Astrocyte (in vitro differentiated cells and primary cell): ENCODE measurements around the gene FBP1.

Source experiments
- EZH2 ChIP-seq: IDR thresholded peaks from 2 replicates; pipeline ENCODE4 v1.6.1; 2012; ENCODE audit warnings: mild to moderate bottlenecking, low read length, inconsistent platforms; ENCODE audit not compliant: insufficient read depth
- TF ChIP-seq, protein P1 (sequence below): IDR thresholded peaks from 2 replicates; pipeline ENCODE4 v1.5.1; 2011; ENCODE audit warnings: low read depth, mild to moderate bottlenecking, inconsistent platforms, low read length, moderate library complexity; ENCODE audit not compliant: insufficient read depth

DNA sequence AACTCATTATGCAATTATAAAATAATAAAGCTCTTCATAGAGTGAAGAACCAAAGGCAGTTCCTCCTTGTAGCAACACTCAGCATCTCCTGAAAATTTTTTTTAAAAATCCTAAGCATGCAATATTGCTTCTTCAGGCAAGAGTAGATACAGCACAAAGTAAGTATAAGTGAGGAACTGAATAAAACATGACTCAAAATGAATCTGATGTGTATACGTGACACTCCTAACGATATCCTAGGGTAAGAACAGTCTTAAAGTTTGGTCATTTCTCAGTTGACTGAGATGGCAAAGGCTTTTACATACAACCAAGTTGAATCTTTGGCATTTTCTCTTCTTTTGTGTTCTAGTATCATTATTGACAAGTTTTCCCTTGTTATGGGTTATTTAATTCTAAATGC lies 46.0 kb upstream of the FBP1 start:
- TF ChIP-seq, protein P1, sequence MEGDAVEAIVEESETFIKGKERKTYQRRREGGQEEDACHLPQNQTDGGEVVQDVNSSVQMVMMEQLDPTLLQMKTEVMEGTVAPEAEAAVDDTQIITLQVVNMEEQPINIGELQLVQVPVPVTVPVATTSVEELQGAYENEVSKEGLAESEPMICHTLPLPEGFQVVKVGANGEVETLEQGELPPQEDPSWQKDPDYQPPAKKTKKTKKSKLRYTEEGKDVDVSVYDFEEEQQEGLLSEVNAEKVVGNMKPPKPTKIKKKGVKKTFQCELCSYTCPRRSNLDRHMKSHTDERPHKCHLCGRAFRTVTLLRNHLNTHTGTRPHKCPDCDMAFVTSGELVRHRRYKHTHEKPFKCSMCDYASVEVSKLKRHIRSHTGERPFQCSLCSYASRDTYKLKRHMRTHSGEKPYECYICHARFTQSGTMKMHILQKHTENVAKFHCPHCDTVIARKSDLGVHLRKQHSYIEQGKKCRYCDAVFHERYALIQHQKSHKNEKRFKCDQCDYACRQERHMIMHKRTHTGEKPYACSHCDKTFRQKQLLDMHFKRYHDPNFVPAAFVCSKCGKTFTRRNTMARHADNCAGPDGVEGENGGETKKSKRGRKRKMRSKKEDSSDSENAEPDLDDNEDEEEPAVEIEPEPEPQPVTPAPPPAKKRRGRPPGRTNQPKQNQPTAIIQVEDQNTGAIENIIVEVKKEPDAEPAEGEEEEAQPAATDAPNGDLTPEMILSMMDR: no peak
- TF ChIP-seq EZH2: no peak
